SK-N-SH (cell line): ENCODE results near the gene CAST. TPM values are rescaled to one million over a fixed set of nuclear protein-coding genes. Genes with fewer than 3 reads are reported as not detected.

Experiments
- CTCF ChIA-PET: fragments of 300-600, 350-600 bp; formaldehyde crosslinking; extraction: SDS; loops from one replicate; lab custom pipeline; 2021; lab: Yijun Ruan, JAX
- POLR2A ChIA-PET: fragments of 350-600 bp; sonication (Branson Sonifier 250); formaldehyde crosslinking; extraction: SDS; loops from one replicate; lab custom pipeline; 2020; ENCODE audit warnings: antibody characterized with exemption, inconsistent platforms; lab: Yijun Ruan, JAX
- DNase-seq: peaks from one replicate; pipeline ENCODE4 v3.0.0; 2012
- H2AFZ ChIP-seq: fragments of 200-600 bp; sonication (generic); 2 replicates; pipeline ENCODE4 v1.8.1; 2016; ENCODE audit warnings: antibody characterized with exemption, mild to moderate bottlenecking, low read depth
- H3F3A ChIP-seq: fragments of 200-600 bp; sonication (generic); replicated peaks from 2 replicates; pipeline ENCODE3; 2016; ENCODE audit warnings: antibody characterized with exemption, mild to moderate bottlenecking; ENCODE audit not compliant: insufficient read depth
- H3K27ac ChIP-seq, 2 experiments: fragments of 200-500 bp in 1 of 2; fragments of 200-600 bp in 1 of 2; sonication (Bioruptor generic) in 1 of 2; sonication (generic), shearing (Covaris generic) in 1 of 2; 2 replicates each; pipeline versions ENCODE4 v1.5.1 to v1.6.1; 2014 to 2016; ENCODE audit warnings: low read depth in 2 of 2, inconsistent platforms in 1 of 2, low read length in 1 of 2, mild to moderate bottlenecking in 1 of 2, mixed read lengths in 1 of 2
- H3K27me3 ChIP-seq: fragments of 200-600 bp; sonication (generic), shearing (Covaris generic); 2 replicates; pipeline ENCODE4 v1.6.1; 2016; ENCODE audit warnings: mixed run types; ENCODE audit not compliant: insufficient read depth
- H3K36me3 ChIP-seq, 2 experiments: fragments of 200-500 bp in 1 of 2; fragments of 200-600 bp in 1 of 2; sonication (Bioruptor generic) in 1 of 2; sonication (generic) in 1 of 2; replicated peaks in 1 of 2; 2 replicates each; pipeline versions ENCODE3 to v1.5.1; 2014 to 2016; ENCODE audit warnings: low read length in 1 of 2, mild to moderate bottlenecking in 1 of 2; ENCODE audit not compliant: insufficient read depth in 2 of 2, control insufficient read depth in 1 of 2
- H3K4me1 ChIP-seq, 2 experiments: fragments of 200-500 bp in 1 of 2; fragments of 200-600 bp in 1 of 2; sonication (Bioruptor generic) in 1 of 2; sonication (generic), shearing (Covaris generic) in 1 of 2; 2 replicates each; pipeline versions ENCODE4 v1.5.1 to v1.6.1; 2014 to 2016; ENCODE audit warnings: low read depth in 1 of 2, low read length in 1 of 2, mixed run types in 1 of 2; ENCODE audit not compliant: insufficient read depth in 2 of 2, control insufficient read depth in 1 of 2
- H3K4me2 ChIP-seq: fragments of 200-600 bp; sonication (generic), shearing (Covaris generic); 2 replicates; pipeline ENCODE4 v1.6.1; 2017; ENCODE audit warnings: mixed run types
- H3K4me3 ChIP-seq, 2 experiments: fragments of 200-500 bp in 1 of 2; fragments of 200-600 bp in 1 of 2; sonication (Bioruptor generic) in 1 of 2; sonication (generic), shearing (Covaris generic) in 1 of 2; 2 replicates each; pipeline versions ENCODE4 v1.5.1 to v1.8.1; 2014 to 2016; ENCODE audit warnings: low read depth in 2 of 2, inconsistent platforms in 1 of 2, low read length in 1 of 2, mild to moderate bottlenecking in 1 of 2, mixed read lengths in 1 of 2, moderate library complexity in 1 of 2
- H3K79me2 ChIP-seq: fragments of 200-600 bp; sonication (generic); 2 replicates; pipeline ENCODE4 v1.8.1; 2017; ENCODE audit warnings: mild to moderate bottlenecking; ENCODE audit not compliant: insufficient read depth
- H3K9ac ChIP-seq: fragments of 200-600 bp; sonication (generic); 2 replicates; pipeline ENCODE4 v1.6.1; 2017; ENCODE audit warnings: mixed run types
- H3K9me2 ChIP-seq: fragments of 200-600 bp; sonication (generic); 2 replicates; pipeline ENCODE4 v1.6.1; 2017; ENCODE audit warnings: mixed run types
- H3K9me3 ChIP-seq: fragments of 200-600 bp; sonication (generic); 2 replicates; pipeline ENCODE4 v1.6.1; 2017; ENCODE audit warnings: mixed run types, mild to moderate bottlenecking, moderate library complexity
- H4K20me1 ChIP-seq: fragments of 200-600 bp; sonication (generic); 2 replicates; pipeline ENCODE4 v1.6.1; 2017; ENCODE audit warnings: mild to moderate bottlenecking, mixed run types; ENCODE audit not compliant: insufficient read depth
- EP300 ChIP-seq, 2 experiments: IDR thresholded peaks; 2 replicates each; pipeline versions ENCODE4 v1.4.0 to v1.6.1; 2012; ENCODE audit warnings: borderline replicate concordance in 1 of 2, low read depth in 1 of 2, low read length in 1 of 2
- FOXJ3 ChIP-seq: sonication (generic); formaldehyde crosslinking; IDR thresholded peaks from 2 replicates; pipeline ENCODE4 v1.5.1; 2020; ENCODE audit warnings: mild to moderate bottlenecking, missing genetic modification reagents
- FOXM1 ChIP-seq: IDR thresholded peaks from 2 replicates; pipeline ENCODE4 v1.4.0; 2012; ENCODE audit warnings: low read depth, mild to moderate bottlenecking
- GABPA ChIP-seq: IDR thresholded peaks from 2 replicates; pipeline ENCODE4 v1.4.0; 2012; ENCODE audit warnings: low read depth, mild to moderate bottlenecking
- JUND ChIP-seq: IDR thresholded peaks from 2 replicates; pipeline ENCODE4 v1.4.0; 2012
- MAX ChIP-seq: IDR thresholded peaks from 2 replicates; pipeline ENCODE4 v1.4.0; 2012; ENCODE audit warnings: low read depth
- MXI1 ChIP-seq: IDR thresholded peaks from 2 replicates; pipeline ENCODE4 v1.6.1; 2012; ENCODE audit warnings: mild to moderate bottlenecking, low read depth, low read length, improper control_type of control experiment
- NFIC ChIP-seq: IDR thresholded peaks from 2 replicates; pipeline ENCODE4 v1.4.0; 2012; ENCODE audit warnings: borderline replicate concordance
- NRF1 ChIP-seq: IDR thresholded peaks from 2 replicates; pipeline ENCODE4 v1.6.1; 2012; ENCODE audit warnings: low read depth, mild to moderate bottlenecking, low read length
- PBX3 ChIP-seq: IDR thresholded peaks from 2 replicates; pipeline ENCODE4; 2012
- POLR2AphosphoS5 ChIP-seq: IDR thresholded peaks from 2 replicates; pipeline ENCODE4 v1.6.1; 2012; ENCODE audit warnings: low read depth, low read length
- REST ChIP-seq: IDR thresholded peaks from 2 replicates; pipeline ENCODE4 v1.6.1; 2012; ENCODE audit warnings: mild to moderate bottlenecking, low read depth, low read length, moderate library complexity
- RXRA ChIP-seq: IDR thresholded peaks from 2 replicates; pipeline ENCODE4 v1.4.0; 2012; ENCODE audit warnings: low read depth, mild to moderate bottlenecking, borderline replicate concordance
- SIN3A ChIP-seq: IDR thresholded peaks from 2 replicates; pipeline ENCODE4 v1.6.1; 2012; ENCODE audit warnings: low read depth, mild to moderate bottlenecking, low read length, moderate library complexity, borderline replicate concordance
- TCF12 ChIP-seq: IDR thresholded peaks from 2 replicates; pipeline ENCODE4 v1.4.0; 2012
- TEAD4 ChIP-seq: IDR thresholded peaks from 2 replicates; pipeline ENCODE4 v1.4.0; 2012; ENCODE audit warnings: mild to moderate bottlenecking, borderline replicate concordance; ENCODE audit not compliant: insufficient read depth
- USF1 ChIP-seq: IDR thresholded peaks from 2 replicates; pipeline ENCODE4 v1.4.0; 2012; ENCODE audit warnings: low read depth, borderline replicate concordance
- WGBS: methylation state at CpG from one replicate; pipeline ENCODE4 v1.1.6; 2017; ENCODE audit warnings: low lambda C conversion rate; 5-methylcytosine and 5-hydroxymethylcytosine counted together
- polyA plus RNA-seq, 3 experiments: library from polyadenylated mRNA; depleted of rRNA; stranded (reverse); fragments of >200 nt; gene quantifications; 2 replicates each; pipeline ENCODE4 v1.2.3, GENCODE V29; 2012

CAST gene
- polyA plus RNA-seq, 1 of the 3 experiments (the other 2 are of a cell fraction), result 82.9 TPM

- no peak for TF ChIP-seq FOXJ3 (CRISPR knock-in tag)
- TF ChIP-seq PBX3, result peak; percentile 93
- TF ChIP-seq REST, result no peak
Observed at GRCh38 chr5:96655506-96655905, 6.7 kb upstream of the CAST start (continued).

GRCh38 chr5:96657068-96657467 is 5.1 kb upstream of the CAST start:
- DNase-seq, result no peak
- Histone ChIP-seq H3K27ac (peak overlapping the region; percentile 16 to 77; a peak in 3 of 4 replicates), H3K79me2 (no peaks in the 10 kb centered on the region), H3K9me3 (no peaks in the 10 kb centered on the region), H2AFZ (no peak overlapping the region), H3K27me3 (no peaks in the 10 kb centered on the region), H4K20me1 (no peaks in the 10 kb centered on the region), H3K36me3 (no peaks in the 10 kb centered on the region), H3F3A (peaks cover 47% of the 10 kb centered on the region), H3K4me3 (no peak overlapping the region), H3K4me1 (peaks cover 12 to 30% of the 10 kb centered on the region in 2 experiments), H3K4me2 (peak overlapping the region; percentile 43), H3K9ac (peak overlapping the region; percentile 20; the same call in 1 of the 2 replicates), H3K9me2 (no peaks in the 10 kb centered on the region)
- WGBS, result 17% methylated on average over 3 of the region's 3 CpGs
- POLR2A ChIA-PET, result no interaction called here
- CTCF ChIA-PET, result interaction anchor here (1.6 kb wide), 1 partner anchor 312 kb away, joined by 4 read pairs; no protein-coding TSS in a partner anchor
- TF ChIP-seq RXRA, result peak; percentile 67; the same call in 1 of the 2 replicates
- TF ChIP-seq MXI1, result no peak
- TF ChIP-seq NRF1, result no peak
- peak; percentile 95 for TF ChIP-seq PBX3
- peak; percentile 96 for TF ChIP-seq JUND
- peak; percentile 88 for TF ChIP-seq TEAD4
- 0 out of 2 replicates have a peak, but pooled peaks have one; percentile 32 for TF ChIP-seq USF1
- peak; percentile 78; the same call in 1 of the 2 replicates for TF ChIP-seq MAX
- peak; percentile 39; the same call in 1 of the 2 replicates for TF ChIP-seq FOXM1
- TF ChIP-seq TCF12, result peak; percentile 96
- peak in 1 of 2 experiments; percentile 88; a peak in 2 of 4 replicates for TF ChIP-seq EP300 (IDR thresholded peaks at IDR 0.05; ENCODE audit: borderline replicate concordance in 1 of 2, low read depth in 1 of 2, low read length in 1 of 2)
- peak; percentile 80; the same call in 1 of the 2 replicates for TF ChIP-seq POLR2AphosphoS5
- peak; percentile 55; the same call in 1 of the 2 replicates for TF ChIP-seq SIN3A
- TF ChIP-seq REST, result 0 out of 2 replicates have a peak, but pooled peaks have one; percentile 45
- no peak; the same call in 1 of the 2 replicates for TF ChIP-seq GABPA
- peak; percentile 88 for TF ChIP-seq NFIC
